IMR-90 (cell line): ENCODE measurements around the gene C10orf67. TPM values are rescaled to one million over a fixed set of nuclear protein-coding genes. Genes with fewer than 3 reads are reported as not detected.

Experiments
- ATAC-seq: fragments of 200-7000 bp; cut with Tn5 transposase; 2 replicates; pipeline ENCODE4 v1.9.1; 2020; ENCODE audit warnings: low read depth, mild to moderate bottlenecking, moderate library complexity
- BruUV-seq: library from RNA; stranded (reverse); fragments of 400-500 nt; replicated peaks from 2 replicates; lab custom pipeline; 2021; lab: Mats Ljungman, UMichigan
- CTCF ChIA-PET: fragments of 300-600 bp; formaldehyde crosslinking; extraction: SDS; loops from one replicate; lab custom pipeline; 2021; ENCODE audit warnings: antibody characterized with exemption; lab: Yijun Ruan, JAX
- POLR2A ChIA-PET: fragments of 300-600 bp; sonication (Branson Sonifier 250); formaldehyde crosslinking; loops from one replicate; lab custom pipeline; 2022; ENCODE audit warnings: antibody characterized with exemption; ENCODE audit not compliant: unreplicated experiment; lab: Charles Lee
- DNase-seq: peaks from one replicate; pipeline ENCODE4 v3.0.0; 2013
- H2AFZ ChIP-seq: replicated peaks from 2 replicates; pipeline ENCODE3; 2013; ENCODE audit warnings: low read length, mild to moderate bottlenecking; ENCODE audit not compliant: poor library complexity
- H2AK5ac ChIP-seq: 2 replicates; pipeline ENCODE4 v1.6.1; 2013; ENCODE audit warnings: low read depth, low read length, inconsistent platforms
- H2AK9ac ChIP-seq: replicated peaks from 2 replicates; pipeline ENCODE3; 2013; ENCODE audit warnings: mild to moderate bottlenecking, low read depth, low read length, moderate library complexity; ENCODE audit not compliant: poor library complexity
- H2BK120ac ChIP-seq: 2 replicates; pipeline ENCODE4 v1.6.1; 2013; ENCODE audit warnings: low read depth, low read length, inconsistent platforms
- H2BK15ac ChIP-seq: 3 replicates; pipeline ENCODE4 v1.6.1; 2013; ENCODE audit warnings: low read depth, low read length, inconsistent platforms
- H2BK20ac ChIP-seq: 2 replicates; pipeline ENCODE4 v1.6.1; 2013; ENCODE audit warnings: low read depth, mild to moderate bottlenecking, inconsistent platforms, low read length, moderate library complexity
- H2BK5ac ChIP-seq: 2 replicates; pipeline ENCODE4 v1.6.1; 2013; ENCODE audit warnings: mild to moderate bottlenecking, low read depth, low read length, inconsistent platforms; ENCODE audit not compliant: poor library complexity, severe bottlenecking
- H3K14ac ChIP-seq: replicated peaks from 2 replicates; pipeline ENCODE4 v1.6.1; 2013; ENCODE audit warnings: low read depth, low read length, inconsistent platforms
- H3K18ac ChIP-seq: 2 replicates; pipeline ENCODE4 v1.6.1; 2013; ENCODE audit warnings: low read depth, low read length, control low read depth
- H3K23ac ChIP-seq: 2 replicates; pipeline ENCODE4 v1.6.1; 2013; ENCODE audit warnings: low read depth, low read length, inconsistent platforms
- H3K27ac ChIP-seq: 2 replicates; pipeline ENCODE4 v1.5.1; 2013; ENCODE audit warnings: mild to moderate bottlenecking, control low read depth, low read length; ENCODE audit not compliant: insufficient read depth
- H3K27me3 ChIP-seq: 2 replicates; pipeline ENCODE4 v1.6.1; 2013; ENCODE audit warnings: low read length; ENCODE audit not compliant: control insufficient read depth, insufficient read depth
- H3K36me3 ChIP-seq: 2 replicates; pipeline ENCODE4 v1.6.1; 2013; ENCODE audit warnings: low read length, mixed read lengths; ENCODE audit not compliant: control insufficient read depth, insufficient read depth
- H3K4ac ChIP-seq: 2 replicates; pipeline ENCODE4 v1.6.1; 2013; ENCODE audit warnings: low read depth, low read length, inconsistent platforms
- H3K4me1 ChIP-seq: 2 replicates; pipeline ENCODE4 v1.6.1; 2013; ENCODE audit warnings: low read length, mixed read lengths; ENCODE audit not compliant: control insufficient read depth, insufficient read depth
- H3K4me2 ChIP-seq: 2 replicates; pipeline ENCODE4 v1.6.1; 2013; ENCODE audit warnings: low read depth, mild to moderate bottlenecking, control low read depth, low read length, moderate library complexity
- H3K4me3 ChIP-seq: 2 replicates; pipeline ENCODE4 v1.5.1; 2013; ENCODE audit warnings: low read depth, mild to moderate bottlenecking, control low read depth, low read length, moderate library complexity; ENCODE audit not compliant: insufficient read depth
- H3K56ac ChIP-seq: 2 replicates; pipeline ENCODE4 v1.6.1; 2013; ENCODE audit warnings: low read length, inconsistent platforms; ENCODE audit not compliant: insufficient read depth; ENCODE audit errors: extremely low read depth
- H3K79me1 ChIP-seq, 2 experiments: 2 replicates each; pipeline ENCODE4 v1.6.1; 2013; ENCODE audit warnings: low read length in 2 of 2, inconsistent platforms in 1 of 2, low read depth in 1 of 2
- H3K9ac ChIP-seq: 2 replicates; pipeline ENCODE4 v1.6.1; 2013; ENCODE audit warnings: low read depth, low read length, control low read depth
- H3K9me1 ChIP-seq: 2 replicates; pipeline ENCODE4 v1.6.1; 2013; ENCODE audit warnings: low read length, inconsistent platforms; ENCODE audit not compliant: insufficient read depth
- H3K9me3 ChIP-seq: 2 replicates; pipeline ENCODE4 v1.6.1; 2013; ENCODE audit warnings: low read length; ENCODE audit not compliant: control insufficient read depth, insufficient read depth
- H4K20me1 ChIP-seq: 2 replicates; pipeline ENCODE4 v1.6.1; 2013; ENCODE audit warnings: low read length, inconsistent platforms; ENCODE audit not compliant: insufficient read depth
- H4K5ac ChIP-seq: 2 replicates; pipeline ENCODE4 v1.6.1; 2013; ENCODE audit warnings: mild to moderate bottlenecking, low read depth, low read length, control low read depth
- H4K8ac ChIP-seq, 2 experiments: 2 replicates each; pipeline ENCODE4 v1.6.1; 2013; ENCODE audit warnings: low read depth in 2 of 2, low read length in 2 of 2, control low read depth in 1 of 2, inconsistent platforms in 1 of 2
- H4K91ac ChIP-seq: 2 replicates; pipeline ENCODE4 v1.6.1; 2013; ENCODE audit warnings: low read depth, low read length, inconsistent platforms; ENCODE audit not compliant: insufficient read depth
- CEBPB ChIP-seq: IDR thresholded peaks from 2 replicates; pipeline ENCODE4 v1.6.1; 2012; ENCODE audit warnings: low read depth, low read length, improper control_type of control experiment
- CHD1 ChIP-seq: IDR thresholded peaks from 2 replicates; pipeline ENCODE4 v1.6.1; 2012; ENCODE audit warnings: low read depth, low read length, improper control_type of control experiment
- CTCF ChIP-seq: conservative IDR thresholded peaks from 2 replicates; pipeline ENCODE4 v1.5.1; 2012; ENCODE audit warnings: mild to moderate bottlenecking, low read depth, low read length, improper control_type of control experiment
- FOS ChIP-seq: fragments of 150-350 bp; IDR thresholded peaks from 2 replicates; pipeline ENCODE4 v1.6.1; 2016; ENCODE audit warnings: low read depth, low read length
- MAFK ChIP-seq: IDR thresholded peaks from 2 replicates; pipeline ENCODE4 v1.6.1; 2012; ENCODE audit warnings: low read depth, low read length, improper control_type of control experiment
- MAZ ChIP-seq: IDR thresholded peaks from 2 replicates; pipeline ENCODE4 v1.6.1; 2012; ENCODE audit warnings: low read depth, mild to moderate bottlenecking, low read length, improper control_type of control experiment, moderate library complexity, borderline replicate concordance
- POLR2A ChIP-seq: IDR thresholded peaks from 2 replicates; pipeline ENCODE4 v1.6.1; 2012; ENCODE audit warnings: mild to moderate bottlenecking, low read depth, low read length
- RAD21 ChIP-seq: IDR thresholded peaks from 2 replicates; pipeline ENCODE4 v1.6.1; 2012; ENCODE audit warnings: low read length, improper control_type of control experiment
- RCOR1 ChIP-seq: IDR thresholded peaks from 2 replicates; pipeline ENCODE4 v1.6.1; 2012; ENCODE audit warnings: mild to moderate bottlenecking, low read length, improper control_type of control experiment; ENCODE audit not compliant: insufficient replicate concordance
- RFX5 ChIP-seq: IDR thresholded peaks from 2 replicates; pipeline ENCODE4 v1.8.0; 2012; ENCODE audit warnings: low read depth, mild to moderate bottlenecking, low read length, moderate library complexity
- SMC3 ChIP-seq: fragments of 150-350 bp; IDR thresholded peaks from 2 replicates; pipeline ENCODE4 v1.6.1; 2016; ENCODE audit warnings: low read depth, mild to moderate bottlenecking, antibody characterized with exemption, low read length, moderate library complexity
- USF2 ChIP-seq: fragments of 150-350 bp; IDR thresholded peaks from 2 replicates; pipeline ENCODE4 v1.6.1; 2017; ENCODE audit warnings: mild to moderate bottlenecking, antibody characterized with exemption, low read length, low read depth
- WGBS, 2 experiments: methylation state at CpG; one replicate each; pipeline versions ENCODE4 v1.1.5 to v1.1.7; 2013; ENCODE audit warnings: missing lambda C conversion rate in 2 of 2; ENCODE audit not compliant: insufficient read length in 1 of 2; ENCODE audit errors: extremely low coverage in 2 of 2; 5-methylcytosine and 5-hydroxymethylcytosine counted together
- dilution Hi-C: fragments of 300-500 bp; cut with HindIII; formaldehyde crosslinking; loops from one replicate; pipeline ENCODE4 v1.14.3; 2018; ENCODE audit warnings: low sequenced_read_pairs; ENCODE audit not compliant: unreplicated experiment
- in situ Hi-C: fragments of 300-500 bp; cut with MboI; formaldehyde crosslinking; loops from 3 replicates; pipeline ENCODE4 v1.14.3; 2019; ENCODE audit warnings: low sequenced_read_pairs, inconsistent platforms, mixed read lengths
- intact Hi-C: fragments of 100-400 bp; cut with micrococcal nuclease; formaldehyde crosslinking; loops from 2 replicates; pipeline ENCODE4 v1.10.0; 2022
- polyA plus RNA-seq, 3 experiments: library from polyadenylated mRNA; depleted of rRNA; stranded (reverse); fragments of >200 nt; gene quantifications; 2 replicates each; pipeline ENCODE4 v1.2.3, GENCODE V29; 2012; ENCODE audit warnings: low replicate concordance in 1 of 3
- total RNA-seq: library from RNA; depleted of rRNA; stranded (reverse); fragments of >200 nt; gene quantifications from 2 replicates; pipeline ENCODE4 v1.2.3, GENCODE V29; 2012

C10orf67 gene
- total and polyA plus RNA-seq, 2 of the 4 experiments (the other 2 are of a cell fraction) = 0.15 to 0.18 TPM

- POLR2A ChIA-PET = no interaction called here
- Histone ChIP-seq H4K91ac (no peak overlapping the region), H3K4me3 (no peak overlapping the region), H2AK5ac (no peak overlapping the region), H3K56ac (no peak overlapping the region), H3K4me1 (no peaks in the 10 kb centered on the region), H2BK120ac (no peak overlapping the region), H4K5ac (no peak overlapping the region), H2BK15ac (no peak overlapping the region), H3K18ac (no peak overlapping the region), H2BK5ac (no peak overlapping the region), H3K27me3 (no peaks in the 10 kb centered on the region), H3K23ac (no peak overlapping the region), H3K79me1 (no peaks in the 10 kb centered on the region), H3K4me2 (no peak overlapping the region), H3K36me3 (no peaks in the 10 kb centered on the region), H3K9ac (no peak overlapping the region), H2AK9ac (no peak overlapping the region), H3K9me1 (no peaks in the 10 kb centered on the region), H2BK20ac (no peak overlapping the region), H4K20me1 (no peaks in the 10 kb centered on the region), H3K27ac (no peak overlapping the region), H2AFZ (no peak overlapping the region), H3K4ac (no peak overlapping the region), H4K8ac (no peak overlapping the region), H3K9me3 (no peaks in the 10 kb centered on the region), H3K14ac (no peak overlapping the region)
- CTCF ChIA-PET = interaction anchor here (0.7 kb wide), 1 partner anchor 9 kb away, joined by 5 read pairs; no protein-coding TSS in a partner anchor
- no peak for TF ChIP-seq FOS
- no peak for TF ChIP-seq RCOR1
- TF ChIP-seq MAZ = no peak
- TF ChIP-seq POLR2A = no peak
- no peak for TF ChIP-seq CHD1
- no peak for TF ChIP-seq SMC3
- TF ChIP-seq CEBPB = no peak
- TF ChIP-seq USF2 = no peak
- TF ChIP-seq MAFK = no peak
- TF ChIP-seq RFX5 = no peak
- no peak for TF ChIP-seq CTCF
- no peak for TF ChIP-seq RAD21
- no CpG with 5 or more reads among the region's 2 CpGs for WGBS, 2 experiments
- ATAC-seq (no peak), DNase-seq (no peak)
- no TSS peak for BruUV-seq
- in situ Hi-C loops = no loop called here
- intact Hi-C loops = no loop called here
- dilution Hi-C loops = no loop called here
Observed at GRCh38 chr10:23284674-23285335, 59.8 kb downstream of the C10orf67 start.
